Activated CD8-positive, alpha-beta memory T cell treated with anti-CD3 and anti-CD28 coated beads for 24 hours (primary cell): ENCODE data around the gene SYT15.
A peak's percentile ranks its signal among the peaks of the same experiment; 100 is the strongest.

Experiments
- DNase-seq: peaks from one replicate; pipeline ENCODE4 v3.0.0-alpha.2; 2020

SYT15 gene

GRCh38 chr10:46545861-46546590, 32.9 kb upstream of the SYT15 start:
- DNase-seq = peak; percentile 55

DNA sequence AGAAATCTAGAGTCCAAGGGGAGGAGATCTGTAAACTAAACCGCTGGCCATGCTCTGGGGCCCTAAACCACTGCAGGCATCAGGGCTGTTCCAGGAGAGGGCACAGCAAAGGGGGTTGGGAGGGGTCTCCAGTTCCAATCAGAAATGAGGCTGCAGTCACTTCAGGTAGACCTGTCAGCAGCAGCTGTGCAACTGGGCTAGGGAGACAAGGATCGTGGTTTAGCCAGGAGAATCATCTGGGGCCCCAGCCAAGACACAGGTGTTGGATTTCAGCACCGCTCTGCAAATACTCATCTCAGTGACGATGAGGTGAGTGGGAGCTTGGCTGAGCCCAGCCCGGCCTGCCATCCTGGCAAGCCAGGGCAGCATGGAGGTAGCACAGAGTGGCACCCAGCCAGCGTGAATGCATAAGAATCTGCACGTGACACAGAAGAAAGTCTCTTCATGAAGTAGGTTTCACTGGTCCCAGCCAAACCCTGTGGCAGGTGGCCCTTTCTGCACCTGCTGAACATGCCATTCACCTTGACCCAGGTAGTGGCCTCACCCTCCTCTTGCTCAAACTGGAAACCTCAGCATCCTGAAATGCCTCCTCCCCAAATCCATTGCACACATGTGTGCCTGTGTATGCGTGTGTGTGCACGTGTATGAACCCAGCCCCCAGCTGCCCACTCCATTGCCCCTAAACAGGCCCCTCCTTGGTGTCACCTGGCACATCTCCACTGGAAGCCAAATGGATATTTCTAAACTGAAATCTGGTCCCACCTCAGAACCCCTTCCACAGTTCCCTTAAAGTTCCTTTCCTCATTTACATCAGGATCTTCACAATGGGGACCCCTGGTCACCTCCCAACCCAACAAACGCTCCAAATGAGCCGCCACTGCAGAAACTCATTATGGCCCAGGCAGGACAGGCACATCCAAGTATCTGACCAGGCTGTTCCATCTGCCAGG, 32.1 kb upstream of the SYT15 start:
- DNase-seq = peak; percentile 52

DNA sequence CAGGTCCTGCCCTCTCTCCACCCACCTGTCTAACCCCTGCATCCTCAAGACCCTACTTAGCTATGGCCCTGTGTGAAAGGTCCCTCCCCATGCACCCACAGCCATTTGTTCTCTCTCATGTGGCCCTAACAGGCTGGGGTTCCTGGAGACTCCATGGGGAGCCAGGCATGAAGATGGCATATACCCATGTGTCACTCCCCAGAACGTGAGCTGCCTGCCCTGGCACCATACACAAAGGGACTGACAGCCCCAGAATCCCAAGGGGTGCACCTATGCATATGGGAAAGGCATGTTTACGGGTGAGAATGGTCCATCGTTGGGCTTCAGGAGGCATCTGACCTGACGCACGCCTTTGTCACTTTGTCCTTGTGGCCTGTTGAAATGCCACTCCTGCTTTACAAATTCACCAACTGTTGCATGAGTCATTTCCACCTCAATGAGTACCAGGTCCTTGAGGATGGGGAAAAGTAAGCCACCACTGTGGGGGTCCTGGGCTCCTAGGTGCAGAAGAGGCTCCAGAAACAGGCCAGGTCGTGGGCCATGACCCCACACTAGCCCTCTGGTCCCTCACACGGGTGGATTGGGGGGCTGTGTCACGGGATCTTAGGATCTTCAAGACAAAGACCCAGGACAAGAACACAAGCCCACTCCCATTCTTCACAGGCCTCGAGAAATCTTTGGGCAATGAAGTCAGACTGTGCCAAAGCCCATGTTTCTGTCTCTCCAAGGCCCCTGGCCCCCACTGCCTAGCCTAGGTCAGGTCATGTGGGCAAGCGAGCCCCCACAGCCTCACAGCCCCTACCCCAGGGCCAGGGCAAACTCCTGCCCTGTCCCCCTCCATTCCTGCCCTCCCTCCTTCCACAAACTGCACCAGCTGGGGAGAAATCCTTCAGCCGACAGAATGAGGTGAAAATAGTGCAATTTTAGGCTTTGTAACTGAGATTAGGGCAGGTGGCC, 31.1 kb upstream of the SYT15 start:
- peak; percentile 57 for DNase-seq

GRCh38 chr10:46548498-46549090, 30.3 kb upstream of the SYT15 start:
- peak; percentile 49 for DNase-seq

GRCh38 chr10:46549171-46550075, 29.5 kb upstream of the SYT15 start:
- DNase-seq = peak; percentile 43

- no peak for DNase-seq
These were observed 28.7 kb upstream of the SYT15 start for GRCh38 chr10:46550076-46550790.

GRCh38 chr10:46550795-46551700, 27.9 kb upstream of the SYT15 start:
- DNase-seq = no peak

DNA sequence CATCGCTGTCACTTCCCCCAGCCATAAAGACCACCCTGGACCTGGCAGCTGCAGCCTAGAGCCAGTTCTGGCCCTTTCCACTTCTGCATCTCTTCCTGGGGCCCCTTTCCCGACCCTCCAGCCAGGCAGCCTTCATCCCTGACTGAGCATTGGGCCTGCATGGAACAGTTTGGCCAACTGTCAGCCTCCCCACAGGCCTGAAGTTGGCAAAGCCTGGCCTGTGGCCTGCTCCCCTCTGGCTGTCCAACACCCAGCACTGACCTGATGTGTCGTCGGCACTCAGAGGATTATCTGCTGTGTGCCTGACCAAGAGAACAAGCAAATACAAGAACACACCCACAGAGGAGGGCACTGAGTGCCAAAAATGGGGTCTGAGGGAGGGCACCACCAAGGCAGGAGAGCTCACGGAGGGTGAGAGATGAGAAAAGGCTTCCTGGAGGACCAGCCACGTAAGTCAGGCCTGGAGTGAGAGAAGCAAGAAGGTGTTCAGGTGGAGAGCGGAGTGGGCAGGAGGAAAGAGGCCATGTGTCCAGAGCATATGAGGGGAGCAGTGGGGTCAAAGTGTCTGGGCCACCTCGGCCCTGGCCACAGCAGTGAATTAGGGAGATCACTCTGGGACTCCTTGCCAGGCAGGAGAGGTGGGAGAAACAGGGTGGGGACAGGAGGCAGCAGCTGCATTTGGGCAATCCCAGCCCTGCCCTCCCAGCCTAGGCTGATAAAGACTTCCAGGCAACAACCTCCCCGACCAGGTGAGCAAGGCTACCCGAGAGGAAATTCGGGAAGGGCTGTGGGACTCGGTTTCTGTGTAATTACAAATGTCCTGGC, 27.0 kb upstream of the SYT15 start:
- peak; percentile 56 for DNase-seq

GRCh38 chr10:46552526-46553237, 26.2 kb upstream of the SYT15 start:
- DNase-seq = no peak

- DNase-seq = peak; percentile 56
These were observed 25.5 kb upstream of the SYT15 start for GRCh38 chr10:46553238-46554049.

GRCh38 chr10:46554166-46554781, 24.7 kb upstream of the SYT15 start:
- no peak for DNase-seq

- peak; percentile 56 for DNase-seq
These were observed 23.6 kb upstream of the SYT15 start for GRCh38 chr10:46555366-46555712.

DNA sequence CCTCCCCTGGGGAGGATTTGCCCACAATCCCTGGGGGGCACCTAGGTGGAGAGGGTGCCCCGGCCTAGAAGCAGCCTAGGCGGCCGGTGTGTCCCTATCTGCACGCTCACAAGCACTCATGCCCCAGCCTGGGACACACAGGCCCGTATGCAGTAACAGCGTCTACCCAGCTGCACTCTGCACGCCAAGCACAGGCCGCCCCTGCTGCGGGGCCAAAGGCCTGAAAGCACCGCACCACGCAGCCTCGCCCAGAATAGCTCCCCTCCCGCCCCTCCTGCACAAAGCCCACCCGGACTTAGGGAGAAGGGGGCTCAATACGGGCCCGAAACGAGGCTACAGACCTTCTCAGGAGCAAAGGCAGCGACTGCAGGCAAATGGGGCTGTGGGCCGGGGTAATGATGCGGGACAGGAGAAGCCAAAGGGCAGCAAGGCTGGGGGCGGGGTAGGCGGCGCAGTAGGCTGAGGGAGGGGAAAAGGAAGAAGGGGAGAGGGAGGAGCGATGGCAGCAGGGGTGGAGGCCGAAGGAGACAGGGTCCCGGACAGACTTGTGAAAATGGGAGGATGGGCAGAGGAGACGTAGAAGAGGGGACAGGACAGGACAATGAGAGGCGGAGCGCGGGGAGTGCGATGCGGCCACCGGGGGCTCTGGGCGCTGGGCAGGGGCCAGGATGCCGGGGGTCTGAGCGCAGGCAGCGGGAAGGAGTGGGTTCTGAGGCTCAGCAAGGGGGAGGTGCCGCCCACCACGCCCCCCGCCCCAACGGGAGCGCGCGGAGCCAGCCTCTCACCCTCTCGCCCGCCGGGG, 23.0 kb upstream of the SYT15 start:
- DNase-seq = peak; percentile 56

- DNase-seq = no peak
These were observed 22.2 kb upstream of the SYT15 start, which contains the start of gene GPRIN2 for GRCh38 chr10:46556515-46557318. GPRIN2 (minus strand) TSS chr10:46556658; CDS start chr10:46550736, 5,922 bp downstream.
